Measurements from ENCODE around the gene TMEM123. TPM values are rescaled to one million over a fixed set of nuclear protein-coding genes. Genes with fewer than 3 reads are reported as not detected.

TMEM123 gene
- total RNA-seq, 2 experiments from 2014 or later = 299 to 310 TPM

- H3K27me3 Mint-ChIP-seq = no peaks in the 10 kb centered on the region
- H3K4me1 Mint-ChIP-seq = peaks cover 70% of the 10 kb centered on the region
- H3K27ac Mint-ChIP-seq = peak overlapping the region; percentile 84
- H3K4me3 Mint-ChIP-seq = no peak overlapping the region
- DNase-seq = no peak
- H3K36me3 Mint-ChIP-seq = peaks cover 74% of the 10 kb centered on the region
- peaks cover 21% of the 10 kb centered on the region for H3K9me3 Mint-ChIP-seq
Observed at GRCh38 chr11:102429226-102429625, 23.3 kb downstream of the TMEM123 start.

- Mint-ChIP-seq H3K27me3 (no peaks in the 10 kb centered on the region), H3K27ac (peak overlapping the region; percentile 6), H3K9me3 (peaks cover 19% of the 10 kb centered on the region), H3K36me3 (peaks cover 69% of the 10 kb centered on the region), H3K4me3 (no peak overlapping the region), H3K4me1 (peaks cover 71% of the 10 kb centered on the region)
- no peak for DNase-seq
Observed at GRCh38 chr11:102428696-102429095, 23.9 kb downstream of the TMEM123 start.

GRCh38 chr11:102427068-102427467 is 25.5 kb downstream of the TMEM123 start:
- peak overlapping the region; percentile 33 for H3K4me3 Mint-ChIP-seq
- peak overlapping the region; percentile 75 for H3K27ac Mint-ChIP-seq
- H3K27me3 Mint-ChIP-seq = no peaks in the 10 kb centered on the region
- peaks cover 80% of the 10 kb centered on the region for H3K4me1 Mint-ChIP-seq
- DNase-seq = no peak
- H3K9me3 Mint-ChIP-seq = peaks cover 6% of the 10 kb centered on the region
- peaks cover 57% of the 10 kb centered on the region for H3K36me3 Mint-ChIP-seq

GRCh38 chr11:102426570-102426969 is 26.0 kb downstream of the TMEM123 start:
- Mint-ChIP-seq H3K9me3 (peaks cover 2% of the 10 kb centered on the region), H3K36me3 (peaks cover 55% of the 10 kb centered on the region), H3K27ac (no peak overlapping the region), H3K27me3 (no peaks in the 10 kb centered on the region), H3K4me1 (peaks cover 80% of the 10 kb centered on the region), H3K4me3 (no peak overlapping the region)
- no peak for DNase-seq

- H3K9me3 Mint-ChIP-seq = no peaks in the 10 kb centered on the region
- H3K27me3 Mint-ChIP-seq = no peaks in the 10 kb centered on the region
- peak overlapping the region; percentile 17 for H3K27ac Mint-ChIP-seq
- peaks cover 54% of the 10 kb centered on the region for H3K36me3 Mint-ChIP-seq
- no peak for DNase-seq
- no peak overlapping the region for H3K4me3 Mint-ChIP-seq
- peaks cover 82% of the 10 kb centered on the region for H3K4me1 Mint-ChIP-seq
Observed at GRCh38 chr11:102426000-102426399, 26.6 kb downstream of the TMEM123 start.

GRCh38 chr11:102423936-102424335 is 28.6 kb downstream of the TMEM123 start:
- Mint-ChIP-seq H3K4me1 (peaks cover 77% of the 10 kb centered on the region), H3K27ac (peak overlapping the region; percentile 32), H3K4me3 (no peak overlapping the region)

GRCh38 chr11:102422817-102423712 is 29.5 kb downstream of the TMEM123 start:
- H3K9me3 Mint-ChIP-seq = peaks cover 4% of the 10 kb centered on the region
- H3K4me1 Mint-ChIP-seq = peaks cover 75% of the 10 kb centered on the region
- peaks cover 56% of the 10 kb centered on the region for H3K36me3 Mint-ChIP-seq
- no peak for DNase-seq
- no peaks in the 10 kb centered on the region for H3K27me3 Mint-ChIP-seq
- peak overlapping the region; percentile 74 for H3K27ac Mint-ChIP-seq
- H3K4me3 Mint-ChIP-seq = no peak overlapping the region

More at GRCh38 chr11:102423936-102424335, 28.6 kb downstream of the TMEM123 start:
- no peak for DNase-seq
- Mint-ChIP-seq H3K27me3 (no peaks in the 10 kb centered on the region), H3K36me3 (peaks cover 54% of the 10 kb centered on the region), H3K9me3 (peaks cover under 1% of the 10 kb centered on the region)

- peak overlapping the region; percentile 70 for H3K27ac Mint-ChIP-seq
- no peak overlapping the region for H3K4me3 Mint-ChIP-seq
- H3K4me1 Mint-ChIP-seq = peaks cover 83% of the 10 kb centered on the region
- peaks cover 11% of the 10 kb centered on the region for H3K9me3 Mint-ChIP-seq
- no peak for DNase-seq
- H3K27me3 Mint-ChIP-seq = no peaks in the 10 kb centered on the region
- peaks cover 66% of the 10 kb centered on the region for H3K36me3 Mint-ChIP-seq
Observed at GRCh38 chr11:102421261-102421660, 31.3 kb downstream of the TMEM123 start.

GRCh38 chr11:102420547-102420946 is 32.0 kb downstream of the TMEM123 start:
- Mint-ChIP-seq H3K27ac (peak overlapping the region; percentile 70), H3K4me1 (peaks cover 82% of the 10 kb centered on the region), H3K27me3 (no peaks in the 10 kb centered on the region), H3K36me3 (peaks cover 66% of the 10 kb centered on the region), H3K9me3 (peaks cover 17% of the 10 kb centered on the region), H3K4me3 (no peak overlapping the region)
- DNase-seq = peak; percentile 43

GRCh38 chr11:102419181-102419580 is 33.4 kb downstream of the TMEM123 start:
- H3K9me3 Mint-ChIP-seq = peaks cover 25% of the 10 kb centered on the region
- DNase-seq = no peak
- no peak overlapping the region for H3K4me3 Mint-ChIP-seq
- peaks cover 70% of the 10 kb centered on the region for H3K36me3 Mint-ChIP-seq
- no peaks in the 10 kb centered on the region for H3K27me3 Mint-ChIP-seq
- no peak overlapping the region for H3K27ac Mint-ChIP-seq
- peaks cover 83% of the 10 kb centered on the region for H3K4me1 Mint-ChIP-seq

GRCh38 chr11:102416976-102417375 is 35.6 kb downstream of the TMEM123 start:
- H3K27me3 Mint-ChIP-seq = no peaks in the 10 kb centered on the region
- peaks cover 84% of the 10 kb centered on the region for H3K4me1 Mint-ChIP-seq
- H3K36me3 Mint-ChIP-seq = peaks cover 79% of the 10 kb centered on the region
- no peak for DNase-seq
- peak overlapping the region; percentile 70 for H3K27ac Mint-ChIP-seq
- peak overlapping the region; percentile 26 for H3K4me3 Mint-ChIP-seq
- H3K9me3 Mint-ChIP-seq = peaks cover 28% of the 10 kb centered on the region

- Mint-ChIP-seq H3K9me3 (peaks cover 28% of the 10 kb centered on the region), H3K36me3 (peaks cover 76% of the 10 kb centered on the region), H3K27me3 (no peaks in the 10 kb centered on the region), H3K4me1 (peaks cover 83% of the 10 kb centered on the region), H3K27ac (peak overlapping the region; percentile 76), H3K4me3 (peak overlapping the region; percentile 1)
- no peak for DNase-seq
Observed at GRCh38 chr11:102415304-102415916, 37.2 kb downstream of the TMEM123 start.

- peak overlapping the region; percentile 3 for H3K4me3 Mint-ChIP-seq
- peaks cover 28% of the 10 kb centered on the region for H3K9me3 Mint-ChIP-seq
- no peak for DNase-seq
- peaks cover 83% of the 10 kb centered on the region for H3K4me1 Mint-ChIP-seq
- peaks cover 75% of the 10 kb centered on the region for H3K36me3 Mint-ChIP-seq
- H3K27me3 Mint-ChIP-seq = no peaks in the 10 kb centered on the region
- peak overlapping the region; percentile 76 for H3K27ac Mint-ChIP-seq
Observed at GRCh38 chr11:102414559-102414958, 38.0 kb downstream of the TMEM123 start.

- Mint-ChIP-seq H3K27ac (peak overlapping the region; percentile 14), H3K4me1 (peaks cover 87% of the 10 kb centered on the region), H3K27me3 (no peaks in the 10 kb centered on the region), H3K36me3 (peaks cover 70% of the 10 kb centered on the region), H3K4me3 (peak overlapping the region; percentile 41), H3K9me3 (peaks cover 25% of the 10 kb centered on the region)
- no peak for DNase-seq
Observed at GRCh38 chr11:102413497-102413896, 39.1 kb downstream of the TMEM123 start.

GRCh38 chr11:102411142-102411541 is 41.4 kb downstream of the TMEM123 start:
- H3K4me3 Mint-ChIP-seq = no peak overlapping the region
- H3K4me1 Mint-ChIP-seq = peaks cover 88% of the 10 kb centered on the region
- no peaks in the 10 kb centered on the region for H3K27me3 Mint-ChIP-seq
- peaks cover 16% of the 10 kb centered on the region for H3K9me3 Mint-ChIP-seq
- peak overlapping the region; percentile 26 for H3K27ac Mint-ChIP-seq
- no peak for DNase-seq
- H3K36me3 Mint-ChIP-seq = peaks cover 68% of the 10 kb centered on the region

Measured in activated naive CD8-positive, alpha-beta T cell treated with anti-CD3 and anti-CD28 coated beads for 36 hours (primary cell).